Ishikawa (cell line): ENCODE measurements around the gene GRID2.

Experiments
- EP300 ChIP-seq: IDR thresholded peaks from 2 replicates; pipeline ENCODE4 v1.6.1; 2012; ENCODE audit warnings: borderline replicate concordance
- FOXM1 ChIP-seq: IDR thresholded peaks from 2 replicates; pipeline ENCODE4 v1.6.1; 2012; ENCODE audit warnings: low read depth, borderline replicate concordance
- RAD21 ChIP-seq: IDR thresholded peaks from 2 replicates; pipeline ENCODE4 v1.6.1; 2012; ENCODE audit warnings: low read depth
- TAF1 ChIP-seq: IDR thresholded peaks from 2 replicates; pipeline ENCODE4 v1.6.1; 2012; ENCODE audit warnings: low read depth, mild to moderate bottlenecking
- TF ChIP-seq, protein P1 (sequence below): IDR thresholded peaks from 2 replicates; pipeline ENCODE4 v1.6.1; 2012
- TF ChIP-seq, protein P2 (sequence below): IDR thresholded peaks from 2 replicates; pipeline ENCODE4 v1.6.1; 2012

- TF ChIP-seq, protein P1, sequence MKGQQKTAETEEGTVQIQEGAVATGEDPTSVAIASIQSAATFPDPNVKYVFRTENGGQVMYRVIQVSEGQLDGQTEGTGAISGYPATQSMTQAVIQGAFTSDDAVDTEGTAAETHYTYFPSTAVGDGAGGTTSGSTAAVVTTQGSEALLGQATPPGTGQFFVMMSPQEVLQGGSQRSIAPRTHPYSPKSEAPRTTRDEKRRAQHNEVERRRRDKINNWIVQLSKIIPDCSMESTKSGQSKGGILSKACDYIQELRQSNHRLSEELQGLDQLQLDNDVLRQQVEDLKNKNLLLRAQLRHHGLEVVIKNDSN = no peak
- TF ChIP-seq, protein P2, sequence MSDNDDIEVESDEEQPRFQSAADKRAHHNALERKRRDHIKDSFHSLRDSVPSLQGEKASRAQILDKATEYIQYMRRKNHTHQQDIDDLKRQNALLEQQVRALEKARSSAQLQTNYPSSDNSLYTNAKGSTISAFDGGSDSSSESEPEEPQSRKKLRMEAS = no peak
- no peak for TF ChIP-seq FOXM1
- no peak for TF ChIP-seq EP300
- no peak for TF ChIP-seq RAD21
- no peak for TF ChIP-seq TAF1
Measured at GRCh38 chr4:93731456-93731855, 1427.7 kb downstream of the GRID2 start.
